Liver (tissue), 9 donors: ENCODE data around the gene PRPF40A. TPM values are rescaled to one million over a fixed set of nuclear protein-coding genes. Genes with fewer than 3 reads are reported as not detected.
"Not testable (repeated sequence)": the region's sequence is repeated elsewhere in the genome, so short reads cannot be mapped to it uniquely, and the experiment has no call there.

ENCODE experiments used
- DNase-seq: peaks from one replicate; pipeline ENCODE4 v3.0.0-alpha.2; 2017; ENCODE audit warnings: low spot score
- H3K27ac ChIP-seq, 2 donors: one replicate each; pipeline ENCODE4 v1.7.0; 2013; ENCODE audit warnings: inconsistent platforms in 2 of 2, low read length in 2 of 2, control low read depth in 1 of 2, low read depth in 1 of 2, mild to moderate bottlenecking in 1 of 2
- H3K27me3 ChIP-seq, 4 donors: one replicate each; pipeline versions ENCODE4 v1.6.1 to v1.7.0; 2013; ENCODE audit warnings: low read length in 3 of 4, inconsistent platforms in 1 of 4, mild to moderate bottlenecking in 1 of 4, moderate library complexity in 1 of 4; ENCODE audit not compliant: control insufficient read depth in 4 of 4, insufficient read depth in 4 of 4
- H3K36me3 ChIP-seq, 4 donors: one replicate each; pipeline versions ENCODE4 v1.6.1 to v1.7.0; 2013; ENCODE audit warnings: low read length in 3 of 4, mild to moderate bottlenecking in 3 of 4, low read depth in 1 of 4, moderate library complexity in 1 of 4; ENCODE audit not compliant: control insufficient read depth in 4 of 4, insufficient read depth in 3 of 4
- H3K4me1 ChIP-seq, 4 donors: one replicate each; pipeline versions ENCODE4 v1.6.1 to v1.7.0; 2013; ENCODE audit warnings: low read length in 3 of 4, mild to moderate bottlenecking in 3 of 4, moderate library complexity in 1 of 4; ENCODE audit not compliant: control insufficient read depth in 4 of 4, insufficient read depth in 4 of 4
- H3K4me3 ChIP-seq, 3 donors: one replicate each; pipeline versions ENCODE4 v1.6.1 to v1.7.0; 2013; ENCODE audit warnings: low read length in 3 of 3, control low read depth in 1 of 3, low read depth in 1 of 3, mild to moderate bottlenecking in 1 of 3
- H3K9ac ChIP-seq, 2 donors: one replicate each; pipeline ENCODE4 v1.7.0; 2013; ENCODE audit warnings: low read length in 2 of 2, mild to moderate bottlenecking in 2 of 2, moderate library complexity in 2 of 2, control low read depth in 1 of 2, low read depth in 1 of 2
- H3K9me3 ChIP-seq, 4 donors: one replicate each; pipeline versions ENCODE4 v1.6.1 to v1.7.0; 2013; ENCODE audit warnings: low read length in 3 of 4; ENCODE audit not compliant: control insufficient read depth in 4 of 4
- EGR1 ChIP-seq, 2 donors: IDR thresholded peaks; 2 replicates each; pipeline ENCODE4 v1.6.1; 2016 to 2018; ENCODE audit warnings: antibody characterized with exemption in 2 of 2, low read depth in 2 of 2
- FOXA1 ChIP-seq: IDR thresholded peaks from 2 replicates; pipeline ENCODE4 v1.6.1; 2016; ENCODE audit warnings: antibody characterized with exemption
- GABPA ChIP-seq, 2 donors: IDR thresholded peaks in 1 of 2; conservative IDR thresholded peaks in 1 of 2; 2 replicates each; pipeline ENCODE4 v1.6.1; 2016; ENCODE audit warnings: antibody characterized with exemption in 2 of 2, mild to moderate bottlenecking in 1 of 2, moderate library complexity in 1 of 2
- HNF4A ChIP-seq, 2 donors: conservative IDR thresholded peaks; 2 replicates each; pipeline ENCODE4 v1.6.1; 2016; ENCODE audit warnings: antibody characterized with exemption in 2 of 2, mild to moderate bottlenecking in 2 of 2
- HNF4G ChIP-seq: IDR thresholded peaks from 2 replicates; pipeline ENCODE4 v1.6.1; 2016; ENCODE audit warnings: antibody characterized with exemption
- JUND ChIP-seq, 2 donors: IDR thresholded peaks; 2 replicates each; pipeline ENCODE4 v1.6.1; 2016; ENCODE audit warnings: antibody characterized with exemption in 2 of 2
- RXRA ChIP-seq, 2 donors: IDR thresholded peaks; 2 replicates each; pipeline ENCODE4 v1.6.1; 2017 to 2018; ENCODE audit warnings: antibody characterized with exemption in 2 of 2, mild to moderate bottlenecking in 1 of 2
- TAF1 ChIP-seq: conservative IDR thresholded peaks from 2 replicates; pipeline ENCODE4 v1.6.1; 2016; ENCODE audit warnings: antibody characterized with exemption, mild to moderate bottlenecking
- YY1 ChIP-seq: IDR thresholded peaks from 2 replicates; pipeline ENCODE4 v1.6.1; 2016; ENCODE audit warnings: antibody characterized with exemption, mild to moderate bottlenecking
- WGBS: extraction: QIAGEN DNeasy Blood & Tissue Kit; methylation state at CpG from one replicate; pipeline ENCODE4 v1.1.7; 2013; 5-methylcytosine and 5-hydroxymethylcytosine counted together
- polyA plus RNA-seq, 2 donors: library from polyadenylated mRNA; stranded (reverse) in 1 of 2; unstranded in 1 of 2; fragments of 200-250 nt in 1 of 2; fragments of >200 nt in 1 of 2; fragmentation: Nextera tagmentation in 1 of 2; extraction: Ambion mirVana in 1 of 2; gene quantifications; one replicate each; pipeline versions ENCODE4 v1.2.1 to v1.2.3, GENCODE V29; 2013 to 2015
- total RNA-seq, 2 donors: library from RNA; depleted of rRNA; stranded (reverse); fragments of >200 nt; gene quantifications; one replicate each; pipeline ENCODE4 v1.2.3, GENCODE V29; 2014
- TF ChIP-seq, protein P1 (sequence below): fragments of 150-350 bp; IDR thresholded peaks from 2 replicates; pipeline ENCODE4 v1.5.1; 2017; ENCODE audit warnings: improper control_type of control experiment, low read depth, low read length; ENCODE audit not compliant: missing input control
- TF ChIP-seq, protein P2 (sequence below): IDR thresholded peaks from 2 replicates; pipeline ENCODE4 v1.6.1; 2016; ENCODE audit warnings: antibody characterized with exemption, mild to moderate bottlenecking
- TF ChIP-seq, protein P3 (sequence below): IDR thresholded peaks from 2 replicates; pipeline ENCODE4 v1.6.1; 2016; ENCODE audit warnings: antibody characterized with exemption
- TF ChIP-seq, protein P4 (sequence below): IDR thresholded peaks from 2 replicates; pipeline ENCODE4 v1.6.1; 2016; ENCODE audit warnings: antibody characterized with exemption
- donor health status: healthy.
- donor health status: healthy.
- donor health status: healthy.
- donor health status: healthy.
- donor health status: healthy.

The PRPF40A gene
- total and polyA plus RNA-seq, 4 donors: 18.8 to 58.1 (median 53.7) TPM

DNA sequence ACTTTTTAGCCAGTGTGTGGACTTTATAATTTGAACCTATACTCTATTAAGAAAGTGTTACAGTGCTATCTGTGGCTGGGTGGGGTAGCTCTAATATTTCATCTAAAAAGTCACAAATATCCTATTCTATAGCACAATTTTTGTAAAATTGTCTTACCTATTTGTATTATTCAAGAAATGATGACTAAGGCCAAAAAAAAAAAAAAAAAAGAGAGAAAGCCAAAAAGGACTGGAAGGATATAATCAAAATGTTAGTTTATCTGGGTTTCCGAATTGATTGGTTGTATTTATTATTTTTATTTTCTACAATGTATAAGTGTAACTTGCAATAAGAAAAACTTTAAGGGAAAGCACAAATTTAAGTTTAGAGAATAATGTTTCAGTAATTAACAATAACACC, 6.7 kb upstream of the PRPF40A start:
- no peak for DNase-seq
- Histone ChIP-seq H3K27ac (no peak overlapping the region), H3K9ac (no peak overlapping the region), H3K4me3 (no peak overlapping the region), H3K36me3 (peaks cover 0 to 3% (median 0%) of the 10 kb centered on the region in 4 donors), H3K9me3 (no peaks in the 10 kb centered on the region), H3K27me3 (no peaks in the 10 kb centered on the region), H3K4me1 (peaks cover 3 to 13% (median 10%) of the 10 kb centered on the region in 4 donors)
- WGBS: 92% methylated on average over 1 of the region's 1 CpG
- no peak for TF ChIP-seq GABPA (IDR thresholded peaks at IDR 0.05 in 1 of 2, conservative IDR thresholded peaks at IDR 0.05 in 1 of 2)
- TF ChIP-seq HNF4G: no peak
- TF ChIP-seq, protein P1, sequence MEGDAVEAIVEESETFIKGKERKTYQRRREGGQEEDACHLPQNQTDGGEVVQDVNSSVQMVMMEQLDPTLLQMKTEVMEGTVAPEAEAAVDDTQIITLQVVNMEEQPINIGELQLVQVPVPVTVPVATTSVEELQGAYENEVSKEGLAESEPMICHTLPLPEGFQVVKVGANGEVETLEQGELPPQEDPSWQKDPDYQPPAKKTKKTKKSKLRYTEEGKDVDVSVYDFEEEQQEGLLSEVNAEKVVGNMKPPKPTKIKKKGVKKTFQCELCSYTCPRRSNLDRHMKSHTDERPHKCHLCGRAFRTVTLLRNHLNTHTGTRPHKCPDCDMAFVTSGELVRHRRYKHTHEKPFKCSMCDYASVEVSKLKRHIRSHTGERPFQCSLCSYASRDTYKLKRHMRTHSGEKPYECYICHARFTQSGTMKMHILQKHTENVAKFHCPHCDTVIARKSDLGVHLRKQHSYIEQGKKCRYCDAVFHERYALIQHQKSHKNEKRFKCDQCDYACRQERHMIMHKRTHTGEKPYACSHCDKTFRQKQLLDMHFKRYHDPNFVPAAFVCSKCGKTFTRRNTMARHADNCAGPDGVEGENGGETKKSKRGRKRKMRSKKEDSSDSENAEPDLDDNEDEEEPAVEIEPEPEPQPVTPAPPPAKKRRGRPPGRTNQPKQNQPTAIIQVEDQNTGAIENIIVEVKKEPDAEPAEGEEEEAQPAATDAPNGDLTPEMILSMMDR: no peak
- no peak for TF ChIP-seq RXRA (IDR thresholded peaks at IDR 0.05)
- TF ChIP-seq JUND (IDR thresholded peaks at IDR 0.05): no peak
- no peak for TF ChIP-seq TAF1
- TF ChIP-seq YY1: no peak
- TF ChIP-seq EGR1 (IDR thresholded peaks at IDR 0.05; ENCODE audit: low read depth in 2 of 2): no peak
- TF ChIP-seq, protein P2, sequence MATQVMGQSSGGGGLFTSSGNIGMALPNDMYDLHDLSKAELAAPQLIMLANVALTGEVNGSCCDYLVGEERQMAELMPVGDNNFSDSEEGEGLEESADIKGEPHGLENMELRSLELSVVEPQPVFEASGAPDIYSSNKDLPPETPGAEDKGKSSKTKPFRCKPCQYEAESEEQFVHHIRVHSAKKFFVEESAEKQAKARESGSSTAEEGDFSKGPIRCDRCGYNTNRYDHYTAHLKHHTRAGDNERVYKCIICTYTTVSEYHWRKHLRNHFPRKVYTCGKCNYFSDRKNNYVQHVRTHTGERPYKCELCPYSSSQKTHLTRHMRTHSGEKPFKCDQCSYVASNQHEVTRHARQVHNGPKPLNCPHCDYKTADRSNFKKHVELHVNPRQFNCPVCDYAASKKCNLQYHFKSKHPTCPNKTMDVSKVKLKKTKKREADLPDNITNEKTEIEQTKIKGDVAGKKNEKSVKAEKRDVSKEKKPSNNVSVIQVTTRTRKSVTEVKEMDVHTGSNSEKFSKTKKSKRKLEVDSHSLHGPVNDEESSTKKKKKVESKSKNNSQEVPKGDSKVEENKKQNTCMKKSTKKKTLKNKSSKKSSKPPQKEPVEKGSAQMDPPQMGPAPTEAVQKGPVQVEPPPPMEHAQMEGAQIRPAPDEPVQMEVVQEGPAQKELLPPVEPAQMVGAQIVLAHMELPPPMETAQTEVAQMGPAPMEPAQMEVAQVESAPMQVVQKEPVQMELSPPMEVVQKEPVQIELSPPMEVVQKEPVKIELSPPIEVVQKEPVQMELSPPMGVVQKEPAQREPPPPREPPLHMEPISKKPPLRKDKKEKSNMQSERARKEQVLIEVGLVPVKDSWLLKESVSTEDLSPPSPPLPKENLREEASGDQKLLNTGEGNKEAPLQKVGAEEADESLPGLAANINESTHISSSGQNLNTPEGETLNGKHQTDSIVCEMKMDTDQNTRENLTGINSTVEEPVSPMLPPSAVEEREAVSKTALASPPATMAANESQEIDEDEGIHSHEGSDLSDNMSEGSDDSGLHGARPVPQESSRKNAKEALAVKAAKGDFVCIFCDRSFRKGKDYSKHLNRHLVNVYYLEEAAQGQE: no peak
- TF ChIP-seq FOXA1: no peak
- TF ChIP-seq HNF4A (conservative IDR thresholded peaks at IDR 0.05): no peak
- TF ChIP-seq, protein P3, sequence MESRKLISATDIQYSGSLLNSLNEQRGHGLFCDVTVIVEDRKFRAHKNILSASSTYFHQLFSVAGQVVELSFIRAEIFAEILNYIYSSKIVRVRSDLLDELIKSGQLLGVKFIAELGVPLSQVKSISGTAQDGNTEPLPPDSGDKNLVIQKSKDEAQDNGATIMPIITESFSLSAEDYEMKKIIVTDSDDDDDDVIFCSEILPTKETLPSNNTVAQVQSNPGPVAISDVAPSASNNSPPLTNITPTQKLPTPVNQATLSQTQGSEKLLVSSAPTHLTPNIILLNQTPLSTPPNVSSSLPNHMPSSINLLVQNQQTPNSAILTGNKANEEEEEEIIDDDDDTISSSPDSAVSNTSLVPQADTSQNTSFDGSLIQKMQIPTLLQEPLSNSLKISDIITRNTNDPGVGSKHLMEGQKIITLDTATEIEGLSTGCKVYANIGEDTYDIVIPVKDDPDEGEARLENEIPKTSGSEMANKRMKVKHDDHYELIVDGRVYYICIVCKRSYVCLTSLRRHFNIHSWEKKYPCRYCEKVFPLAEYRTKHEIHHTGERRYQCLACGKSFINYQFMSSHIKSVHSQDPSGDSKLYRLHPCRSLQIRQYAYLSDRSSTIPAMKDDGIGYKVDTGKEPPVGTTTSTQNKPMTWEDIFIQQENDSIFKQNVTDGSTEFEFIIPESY: no peak
- TF ChIP-seq, protein P4, sequence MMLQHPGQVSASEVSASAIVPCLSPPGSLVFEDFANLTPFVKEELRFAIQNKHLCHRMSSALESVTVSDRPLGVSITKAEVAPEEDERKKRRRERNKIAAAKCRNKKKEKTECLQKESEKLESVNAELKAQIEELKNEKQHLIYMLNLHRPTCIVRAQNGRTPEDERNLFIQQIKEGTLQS: no peak

DNA sequence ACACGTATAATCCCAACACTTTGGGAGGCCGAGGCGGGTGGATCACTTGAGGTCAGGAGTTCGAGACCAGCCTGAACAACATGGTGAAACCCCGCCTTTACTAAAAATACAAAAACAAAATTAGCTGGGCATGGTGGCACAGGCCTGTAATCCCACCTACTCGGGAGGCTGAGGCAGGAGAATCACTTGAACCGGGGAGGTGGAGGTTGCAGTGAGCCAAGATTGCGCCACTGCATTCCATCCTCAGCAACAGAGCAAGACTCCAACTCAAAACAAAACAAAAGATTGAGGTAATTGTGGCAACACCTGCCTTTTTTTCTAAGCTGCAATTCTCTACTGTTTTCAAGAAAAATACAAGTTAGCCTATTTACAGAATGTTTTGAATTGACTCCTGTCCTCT, 5.4 kb upstream of the PRPF40A start:
- H3K4me1 ChIP-seq: peaks cover 3 to 15% (median 11%) of the 10 kb centered on the region in 4 donors
- not testable (repeated sequence) for H3K36me3 ChIP-seq, H3K27me3 ChIP-seq, H3K4me3 ChIP-seq, H3K9ac ChIP-seq, H3K9me3 ChIP-seq, H3K27ac ChIP-seq, DNase-seq
- 95% methylated on average over 8 of the region's 8 CpGs for WGBS
